Measurements from ENCODE around the gene GRM7.

GRM7 gene

DNA sequence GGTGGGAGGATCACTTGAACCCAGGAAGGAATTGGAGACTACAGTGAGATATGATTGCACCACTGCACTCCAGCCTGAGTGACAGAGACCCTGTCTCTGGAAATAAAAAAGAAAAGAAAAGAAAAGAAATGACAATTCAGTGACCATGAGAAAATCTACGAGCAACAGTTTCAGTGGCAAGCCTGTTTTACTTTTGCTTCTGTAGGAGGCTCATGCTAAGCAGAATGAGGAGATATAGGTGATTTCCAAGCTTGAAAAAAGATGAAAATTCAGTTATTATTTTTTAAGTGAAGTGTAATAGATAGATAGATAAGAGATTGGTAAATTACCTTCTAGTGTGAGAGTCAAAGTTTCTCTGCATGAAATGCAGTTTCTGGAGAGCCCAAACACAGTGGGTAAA is 651.1 kb downstream of the GRM7 start:
- no peak for DNase-seq

DNA sequence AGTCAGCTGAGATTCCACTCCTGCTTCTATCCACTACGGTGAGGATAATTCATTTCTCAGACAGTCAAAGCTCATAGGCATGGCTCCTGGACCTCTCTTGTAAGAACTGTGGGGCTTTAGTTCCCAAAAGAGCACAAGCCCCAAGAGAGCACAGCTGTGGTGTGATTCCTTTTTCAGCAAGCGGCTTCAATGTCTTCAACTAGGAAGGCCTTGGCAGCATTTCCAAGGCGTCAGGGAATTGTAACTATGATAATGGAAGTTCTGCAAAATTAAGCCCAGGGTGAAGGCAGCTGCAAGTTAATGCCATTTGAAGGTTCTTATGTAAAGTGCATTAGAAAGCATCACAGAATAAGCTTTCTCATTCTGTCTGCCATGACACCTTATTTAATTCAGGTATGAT is 657.1 kb downstream of the GRM7 start:
- DNase-seq: no peak

DNA sequence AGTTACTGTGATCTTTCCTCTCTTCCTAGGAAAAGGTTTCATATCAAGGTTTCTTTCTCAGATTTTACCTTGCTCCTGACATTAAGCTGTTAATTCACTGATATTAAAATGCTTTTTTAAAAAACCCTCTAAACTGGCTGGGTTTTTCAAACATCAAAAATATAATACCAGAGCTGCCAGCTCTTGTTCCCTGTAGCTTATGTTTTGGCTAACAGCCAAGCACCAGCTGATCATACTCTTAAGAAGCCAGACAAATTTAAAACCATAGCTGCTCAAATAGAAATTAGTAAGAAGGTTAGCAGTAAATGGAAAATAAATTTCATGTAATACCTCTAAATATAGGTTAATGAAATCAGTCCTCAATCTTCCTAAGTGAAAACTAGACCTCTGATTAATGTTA is 657.5 kb downstream of the GRM7 start:
- DNase-seq: no peak

DNA sequence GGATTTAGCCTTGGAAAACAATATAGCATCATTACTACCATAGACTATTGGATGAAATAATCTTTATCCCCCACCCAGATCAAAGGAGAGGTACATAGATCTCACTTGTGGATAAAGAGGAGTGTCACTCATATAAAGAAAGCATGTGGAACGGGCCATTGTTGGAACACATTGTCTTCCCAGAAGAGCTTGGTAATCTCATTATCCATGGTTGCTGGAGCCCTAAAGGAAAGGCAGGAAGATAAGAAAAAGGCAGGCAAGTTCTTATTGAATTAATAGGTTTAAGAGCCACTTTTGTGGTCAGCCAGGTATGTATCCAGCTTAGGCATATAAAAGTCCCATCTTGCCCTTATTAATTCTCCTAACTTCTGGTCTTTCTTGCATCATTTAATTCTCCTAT is 659.1 kb downstream of the GRM7 start:
- DNase-seq: no peak

DNA sequence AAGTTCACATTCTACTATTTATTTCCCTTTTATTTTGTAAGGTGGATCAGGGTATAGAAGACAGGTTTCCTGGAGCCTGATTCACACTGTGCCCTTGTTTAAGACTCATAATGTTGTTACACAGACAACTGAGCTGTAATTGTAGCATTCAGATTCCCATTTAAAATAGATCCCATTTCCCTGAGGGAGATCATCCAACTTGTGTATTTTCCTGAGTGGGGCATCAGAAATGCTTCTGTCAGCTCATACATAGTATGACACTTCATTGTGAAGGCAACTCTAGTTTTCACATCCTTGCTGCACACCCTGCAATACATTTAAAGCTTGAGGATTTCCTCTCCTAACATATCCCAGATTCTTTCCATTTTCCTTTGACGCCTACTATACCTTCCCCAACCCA is 659.7 kb downstream of the GRM7 start:
- no peak for DNase-seq

DNA sequence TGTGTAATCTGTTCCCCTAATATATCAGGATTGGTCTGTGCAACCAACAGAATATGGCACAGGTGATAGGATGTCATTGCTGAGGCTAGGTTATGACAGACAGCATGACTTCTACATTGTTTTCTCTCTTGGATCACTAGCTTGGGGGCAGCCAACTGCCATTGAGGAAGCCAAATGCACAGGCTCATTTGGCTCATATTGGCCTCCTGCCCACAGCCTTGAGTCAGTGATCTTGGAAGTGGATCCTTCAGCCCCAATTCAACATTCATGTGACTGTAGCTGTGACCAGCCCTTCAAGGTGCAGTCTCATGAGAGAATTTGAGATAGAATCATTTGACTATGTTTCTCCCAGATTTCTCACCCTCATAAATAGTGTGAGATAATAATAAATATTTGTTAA is 675.6 kb downstream of the GRM7 start:
- DNase-seq: no peak

DNA sequence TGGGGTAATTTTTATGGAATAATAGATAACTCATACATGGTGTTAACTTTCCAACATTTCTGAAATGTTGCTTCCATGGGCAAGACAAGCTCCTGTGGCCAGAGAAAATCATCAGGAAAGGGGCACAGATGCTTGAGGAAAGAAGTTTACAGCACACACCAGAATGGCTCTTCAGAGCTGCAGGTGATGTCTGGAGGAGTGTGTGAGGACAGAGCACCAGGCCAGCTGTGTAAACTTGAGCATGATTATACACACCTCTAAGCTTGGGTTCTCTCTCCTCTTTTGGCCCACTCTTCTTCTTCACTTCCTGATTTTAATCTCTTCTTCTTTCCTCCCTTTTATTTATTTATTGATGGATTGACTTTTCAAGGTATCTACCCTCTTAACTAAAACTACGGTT is 676.0 kb downstream of the GRM7 start:
- DNase-seq: no peak

DNA sequence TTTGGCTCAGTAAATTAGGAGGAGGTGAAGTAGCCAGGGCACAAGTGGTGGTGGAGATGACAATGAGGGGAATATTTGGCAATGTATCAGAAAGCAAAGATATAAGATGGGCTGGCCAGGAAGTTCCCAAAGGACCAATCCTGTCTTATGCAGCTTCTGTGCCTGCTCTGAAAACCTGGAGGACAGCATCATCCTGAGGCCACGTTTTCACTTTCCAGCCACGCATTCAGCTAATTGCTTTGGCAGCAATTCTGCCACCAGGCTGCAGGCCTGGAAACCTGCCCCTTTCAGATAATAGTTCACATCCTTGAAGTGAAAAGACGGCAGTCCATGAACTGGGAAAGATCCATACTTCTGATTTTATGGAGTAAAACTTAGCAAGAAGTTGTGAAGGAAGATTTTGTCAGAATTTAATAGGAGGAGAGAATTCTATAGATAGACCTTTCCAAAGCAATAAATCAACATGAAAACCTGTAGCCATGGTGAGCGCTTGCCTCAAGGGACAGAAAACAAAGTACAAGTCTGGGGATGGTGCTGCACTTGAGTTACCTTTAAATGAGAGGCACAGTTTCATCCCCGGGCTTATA is 682.5 kb downstream of the GRM7 start:
- DNase-seq: no peak

DNA sequence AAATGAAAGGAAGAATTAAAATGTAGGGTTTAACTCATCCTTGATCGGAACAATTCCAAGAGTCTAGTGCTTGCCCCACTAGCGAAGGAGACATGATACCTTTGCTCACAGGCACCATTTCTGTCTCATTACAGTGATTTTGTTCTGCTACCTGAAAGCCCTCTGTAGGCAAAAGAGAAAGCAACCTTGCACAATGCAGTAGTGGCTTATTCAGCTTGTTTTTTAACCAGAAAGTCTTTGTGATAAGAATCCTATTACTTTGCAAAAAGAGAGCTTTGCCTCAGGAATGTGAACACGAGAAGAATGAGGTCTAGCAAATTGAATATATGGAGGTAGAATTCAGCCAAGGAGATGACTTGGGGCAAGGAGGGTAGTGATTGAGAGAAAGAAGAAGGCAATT is 684.4 kb downstream of the GRM7 start:
- no peak for DNase-seq

DNA sequence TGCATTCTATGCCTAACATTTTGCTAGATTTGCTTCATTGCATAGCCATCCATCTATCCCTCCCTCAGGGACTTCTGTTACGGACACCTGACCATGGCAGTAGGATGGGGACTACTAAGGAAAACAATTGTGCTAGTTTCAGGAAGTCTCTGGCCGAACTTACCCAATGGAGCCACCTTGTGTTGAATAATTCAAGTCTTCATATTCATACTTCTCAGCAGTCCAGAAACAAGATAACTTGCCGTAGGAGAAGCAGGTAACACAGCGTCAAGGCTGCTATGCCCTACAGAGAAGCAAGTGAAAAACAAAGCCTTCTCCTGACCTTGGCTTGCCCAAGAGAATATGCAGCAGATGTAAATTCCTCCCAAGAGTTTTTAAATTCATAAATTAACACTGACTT is 685.3 kb downstream of the GRM7 start:
- no peak for DNase-seq

DNA sequence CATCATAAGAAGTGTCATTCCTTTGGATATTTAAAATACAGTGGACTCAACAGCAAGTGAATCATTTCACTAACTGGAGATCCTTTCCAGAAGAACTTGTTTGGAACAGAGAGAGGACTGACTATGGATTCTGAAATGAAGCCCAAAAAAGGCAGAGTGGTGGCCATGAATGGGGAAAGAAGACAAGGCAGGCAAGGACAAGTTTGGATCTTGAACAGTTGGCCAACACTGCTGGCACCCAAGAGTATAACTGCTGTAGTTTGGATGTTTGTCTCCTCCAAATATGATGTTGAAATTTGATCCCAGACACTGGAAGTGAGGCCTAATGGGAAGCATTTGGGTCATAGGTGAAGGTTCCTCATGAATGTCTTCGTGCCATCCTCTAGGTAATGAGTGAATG is 686.9 kb downstream of the GRM7 start:
- DNase-seq: no peak

DNA sequence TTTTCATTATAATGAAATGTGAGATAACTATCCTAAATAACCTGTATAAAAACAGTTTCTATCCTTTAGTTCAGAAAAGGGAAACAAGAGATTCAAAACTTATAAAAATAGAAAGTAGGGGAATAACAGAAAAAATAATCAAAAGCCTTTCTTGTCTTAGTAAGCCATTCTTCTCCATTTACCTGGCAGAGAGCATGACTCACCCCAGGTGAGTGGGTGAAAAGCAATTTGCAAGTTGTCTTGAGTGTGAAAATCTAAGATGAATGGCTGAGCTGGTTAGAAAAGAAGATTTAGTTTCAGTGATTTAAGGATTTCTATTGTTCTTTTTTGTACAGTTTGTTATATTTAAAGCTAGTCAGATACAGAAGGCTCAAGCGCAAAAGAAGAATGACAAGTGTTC is 702.0 kb downstream of the GRM7 start:
- DNase-seq: no peak

DNA sequence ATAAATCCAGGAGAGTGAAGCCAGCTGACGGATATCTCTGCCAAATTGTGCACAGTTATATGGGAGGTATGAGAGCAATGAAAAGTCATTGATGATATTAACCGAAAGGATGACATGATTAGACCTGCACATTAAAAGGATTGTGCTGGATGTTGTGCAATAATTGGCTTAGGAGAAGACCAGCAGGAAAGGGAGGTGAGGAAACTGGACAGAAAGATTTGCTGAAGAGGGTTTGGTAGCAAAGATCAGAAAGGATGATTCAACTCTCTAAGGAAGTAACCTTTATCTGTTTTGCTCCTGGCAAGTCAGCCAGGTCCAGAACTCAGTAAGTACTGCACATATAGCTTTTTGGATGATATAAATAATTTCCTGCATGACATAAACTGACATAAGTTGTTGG is 704.7 kb downstream of the GRM7 start:
- DNase-seq: no peak

DNA sequence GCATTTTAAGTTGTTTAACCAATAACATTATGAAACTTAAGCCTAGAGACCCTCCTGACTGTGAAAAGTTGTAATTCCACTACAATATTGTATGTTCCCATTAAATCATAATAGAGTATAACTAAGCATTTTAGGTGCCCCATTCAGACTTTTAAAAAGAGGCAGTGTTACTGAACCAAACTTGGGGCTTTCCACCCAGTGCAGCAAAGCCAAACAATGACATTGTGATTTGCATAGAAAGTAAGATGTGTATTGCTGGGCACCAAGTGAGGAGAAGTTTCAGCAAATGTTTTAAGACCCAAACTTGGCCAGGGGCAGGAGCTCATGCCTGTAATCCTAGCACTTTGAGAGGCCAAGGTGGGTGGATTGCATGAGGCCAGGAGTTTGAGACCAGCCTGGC is 706.2 kb downstream of the GRM7 start:
- no peak for DNase-seq

DNA sequence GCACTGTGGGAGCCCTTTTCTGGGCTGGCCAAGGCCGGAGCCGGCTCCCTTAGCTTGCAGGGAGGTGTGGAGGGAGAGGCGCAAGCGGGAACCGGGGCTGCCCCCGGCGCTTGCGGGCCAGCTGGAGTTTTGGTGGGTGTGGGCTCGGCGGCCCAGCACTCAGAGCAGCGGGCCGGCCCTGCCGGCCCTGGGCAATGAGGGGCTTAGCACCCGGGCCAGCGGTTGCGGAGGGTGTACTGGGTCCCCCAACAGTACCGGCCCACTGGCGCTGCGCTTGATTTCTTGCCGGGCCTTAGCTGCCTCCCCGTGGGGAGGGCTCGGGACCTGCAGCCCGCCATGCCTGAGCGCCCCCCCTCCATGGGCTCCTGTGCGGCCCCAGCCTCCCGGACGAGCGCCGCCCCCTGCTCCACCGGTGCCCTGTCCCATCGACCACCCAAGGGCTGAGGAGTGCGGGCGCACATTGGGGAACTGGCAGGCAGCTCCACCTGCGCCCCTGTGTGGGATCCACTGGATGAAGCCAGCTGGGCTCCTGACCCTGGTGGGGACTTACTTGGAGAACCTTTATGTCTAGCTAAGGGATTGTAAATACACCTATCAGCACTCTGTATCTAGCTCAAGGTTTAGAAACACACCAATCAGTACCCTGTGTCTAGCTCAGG is 707.7 kb downstream of the GRM7 start:
- no peak for DNase-seq

DNA sequence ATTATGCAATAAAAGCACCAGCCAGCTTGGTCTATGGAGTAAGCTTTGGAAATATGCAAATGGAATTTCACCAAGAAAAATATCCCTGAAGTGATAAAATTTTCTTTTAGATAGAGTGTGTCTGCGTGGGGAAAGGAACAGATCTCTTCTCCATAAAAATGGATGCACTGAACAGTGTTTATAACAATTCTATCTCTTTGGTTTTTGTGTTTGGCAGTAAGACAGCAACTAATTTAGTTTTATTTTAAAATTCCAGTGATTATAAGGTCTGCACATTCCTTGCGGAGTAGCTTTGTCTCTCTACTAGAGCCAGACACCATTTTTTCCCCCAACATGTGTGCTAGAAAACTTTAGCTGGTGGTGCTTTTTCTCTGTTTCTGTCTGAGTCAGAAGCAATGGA is 712.4 kb downstream of the GRM7 start:
- no peak for DNase-seq

DNA sequence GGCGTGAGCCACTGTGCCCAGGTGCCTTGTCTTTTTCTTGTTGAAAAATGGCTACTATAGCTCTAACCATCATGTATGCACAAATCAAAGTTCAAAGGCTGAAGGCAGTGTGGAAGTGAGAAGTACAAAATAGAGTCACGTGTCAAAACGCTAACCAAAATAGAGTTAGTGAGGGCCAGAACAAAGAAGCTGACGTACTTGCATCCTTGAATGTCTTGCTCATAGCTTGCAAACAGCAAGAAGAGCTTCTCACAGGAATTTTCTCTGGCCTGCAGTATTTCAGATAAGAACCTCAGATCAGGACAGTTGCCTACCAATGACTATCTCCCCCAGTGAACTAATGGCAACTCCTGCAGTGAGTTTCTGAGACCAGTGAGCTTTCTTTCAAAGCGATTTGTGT is 713.5 kb downstream of the GRM7 start:
- DNase-seq: no peak

DNA sequence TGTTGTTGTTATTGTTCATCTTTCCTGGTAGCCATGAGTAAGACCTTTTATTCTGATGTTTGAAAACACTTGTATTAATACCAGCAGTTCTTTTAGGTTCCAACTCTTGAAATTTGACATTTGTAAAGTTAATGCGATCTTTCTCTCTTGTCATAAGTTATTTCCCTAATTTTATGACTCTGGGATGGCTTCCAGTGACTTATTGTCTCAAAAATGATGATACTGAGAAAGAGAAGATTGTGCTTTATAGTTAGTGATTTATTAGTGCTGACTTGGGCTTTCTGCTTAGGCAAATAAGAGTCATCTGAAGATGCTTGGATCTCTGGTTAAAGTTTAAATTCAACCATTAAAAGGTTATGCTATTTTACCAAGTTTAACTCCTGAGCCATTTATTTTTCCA is 715.2 kb downstream of the GRM7 start:
- no peak for DNase-seq

DNA sequence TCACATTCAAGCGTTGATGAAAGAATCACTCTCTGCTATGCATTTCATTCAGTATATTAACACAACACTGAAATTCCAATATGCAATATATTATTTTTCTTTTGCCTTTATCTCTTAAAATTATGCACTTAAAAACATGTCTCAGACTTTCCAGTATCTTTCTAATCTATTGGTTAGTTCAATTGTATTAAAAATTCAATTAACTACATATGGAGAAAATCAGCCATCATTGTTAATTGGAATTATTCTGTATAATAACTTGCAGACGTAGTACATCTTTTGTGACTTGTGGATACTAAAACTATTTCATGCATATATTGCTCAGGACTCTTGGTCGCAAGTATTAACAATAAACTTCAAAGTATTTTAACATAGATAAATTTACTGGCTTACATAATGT is 715.6 kb downstream of the GRM7 start:
- no peak for DNase-seq

DNA sequence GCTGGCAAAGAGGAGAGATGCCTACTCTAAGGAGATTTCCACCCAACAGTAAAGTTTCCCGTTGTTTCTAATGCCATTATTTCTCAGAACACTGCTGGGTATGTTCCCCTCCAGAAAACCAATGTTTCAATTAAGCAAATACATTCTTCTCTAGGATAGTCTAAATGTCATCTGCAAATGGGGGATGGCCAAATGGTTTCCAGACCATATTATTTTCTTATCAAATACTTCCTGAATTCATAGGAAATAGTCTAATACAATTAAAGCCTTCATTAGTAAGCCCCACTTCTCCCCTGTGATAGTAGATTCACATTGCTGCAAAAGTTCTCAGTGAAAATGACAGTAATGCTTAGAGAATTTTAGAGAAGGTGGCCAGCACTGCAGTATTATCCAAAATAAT is 716.6 kb downstream of the GRM7 start:
- no peak for DNase-seq

DNA sequence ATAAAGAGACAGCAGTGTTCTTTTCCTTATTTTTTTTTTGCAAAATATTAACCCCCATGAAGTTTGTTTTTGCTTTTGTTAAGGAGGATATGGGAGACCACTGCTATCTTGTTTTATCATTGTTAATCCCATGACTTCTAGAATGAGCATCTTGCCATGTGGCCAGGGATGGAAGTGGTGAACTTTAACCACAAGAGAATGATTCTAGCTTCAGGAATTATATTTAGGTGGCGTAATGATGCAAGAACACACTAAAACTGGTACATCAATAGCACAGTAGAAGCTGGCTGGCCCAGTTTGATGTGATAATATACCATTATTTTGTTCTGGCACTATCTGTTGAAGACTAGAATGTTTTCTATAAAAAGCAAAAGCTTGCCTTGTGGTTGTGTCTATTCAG is 720.9 kb downstream of the GRM7 start:
- no peak for DNase-seq

DNA sequence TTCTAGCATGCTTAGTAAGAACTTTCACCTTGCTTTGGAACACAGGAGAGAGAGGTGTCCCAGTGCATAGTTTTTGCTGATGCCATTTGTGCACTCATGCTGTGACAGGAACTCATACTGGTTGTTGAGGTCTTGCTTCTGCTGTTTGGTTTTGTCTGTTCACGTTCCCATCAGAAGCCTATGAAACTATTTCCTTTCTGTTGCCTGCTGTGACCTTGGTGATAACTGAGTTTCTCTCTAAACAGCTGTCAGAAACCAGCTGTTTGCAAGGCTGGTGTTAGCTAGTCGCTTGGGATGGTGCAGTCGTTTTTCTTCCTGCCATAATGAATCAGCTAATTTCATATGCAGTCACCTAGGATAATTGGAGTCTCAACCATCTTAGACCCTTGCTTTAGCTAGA is 724.1 kb downstream of the GRM7 start:
- no peak for DNase-seq

DNA sequence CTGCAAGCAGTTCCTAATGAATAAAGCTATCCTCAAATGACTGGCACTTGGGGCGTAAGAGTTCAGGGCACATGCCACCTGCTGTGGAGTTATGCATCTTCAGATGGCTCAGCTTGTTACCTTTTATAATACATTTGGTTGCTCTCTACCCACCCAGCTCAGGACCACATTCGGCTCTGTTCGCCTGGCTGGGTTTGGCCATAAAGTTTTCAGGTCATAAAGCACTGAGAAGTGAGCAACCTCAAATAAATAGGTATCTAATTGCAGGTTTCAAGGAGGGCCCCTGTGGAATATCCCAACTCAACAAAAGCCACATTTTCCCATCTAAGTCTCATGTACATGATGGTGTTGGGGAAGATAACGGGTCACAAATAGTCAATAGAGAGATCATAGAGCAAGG is 727.3 kb downstream of the GRM7 start:
- no peak for DNase-seq

DNA sequence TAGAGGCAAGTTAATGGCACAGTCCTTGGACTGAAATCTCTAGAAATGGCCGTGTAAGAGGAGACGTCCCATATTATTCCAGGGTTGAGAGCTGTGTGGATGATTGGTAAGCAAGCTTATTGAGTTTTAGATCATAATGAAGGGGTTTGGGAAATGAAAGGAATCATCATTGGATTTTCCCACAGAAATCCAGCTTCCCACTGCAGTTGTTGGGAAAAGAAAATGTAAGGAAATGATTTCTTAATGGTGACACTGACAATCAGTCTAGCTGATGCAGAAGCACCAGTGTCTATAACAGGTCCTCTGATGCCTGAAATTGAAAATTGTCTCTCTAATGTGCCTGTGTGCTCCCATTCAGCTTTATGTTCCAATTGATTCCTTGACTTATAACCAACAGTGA is 728.6 kb downstream of the GRM7 start:
- DNase-seq: no peak

DNA sequence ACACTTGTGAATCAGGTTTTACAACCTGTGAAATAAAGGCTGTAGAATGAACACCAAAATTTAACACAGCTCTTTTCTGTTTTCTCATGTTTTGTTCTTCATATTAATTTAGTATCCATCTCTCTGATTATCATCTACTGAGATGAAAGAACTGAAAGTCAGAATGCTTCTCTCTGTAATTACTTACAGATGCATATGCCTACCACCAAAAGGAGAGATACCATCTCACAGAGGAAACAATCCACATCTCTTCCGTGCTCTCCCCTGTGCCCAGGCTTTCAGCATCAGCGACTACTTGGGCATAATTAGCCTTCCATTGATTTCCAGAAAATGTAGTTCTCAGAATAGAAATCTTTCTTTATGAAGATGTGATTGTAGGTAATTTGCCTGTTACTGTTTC is 741.4 kb downstream of the GRM7 start:
- DNase-seq: no peak

DNA sequence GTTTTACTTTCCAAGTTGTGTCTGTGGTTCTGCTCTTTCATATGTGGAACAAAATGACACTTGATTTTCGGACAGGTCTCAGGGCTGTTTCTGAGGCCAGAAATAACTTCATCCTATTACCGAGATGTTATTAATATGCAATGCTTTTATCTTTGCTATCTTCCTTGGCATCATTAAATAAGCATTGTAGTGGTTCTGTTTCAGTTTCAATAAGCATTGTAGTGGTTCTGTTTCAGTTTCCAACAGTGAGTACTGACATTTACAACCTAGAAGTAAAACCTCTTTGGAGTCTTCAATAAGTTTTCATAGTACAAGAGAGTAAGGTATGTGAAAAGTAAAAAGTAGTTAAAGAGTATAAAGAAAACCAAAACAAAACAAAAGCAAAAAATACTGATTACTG is 746.2 kb downstream of the GRM7 start:
- no peak for DNase-seq

All from activated CD4-positive, alpha-beta T cell treated with anti-CD3 and anti-CD28 coated beads, Interleukin-10, Interleukin-2, amounts not matched to agents 100 ng/mL and 50 ng/mL, durations not matched to agents 16 hours and 8 hours (primary cell).